T-cell (primary cell): Measurements from ENCODE around the gene AFF1. TPM values are rescaled to one million over a fixed set of nuclear protein-coding genes. Genes with fewer than 3 reads are reported as not detected.

Experiments used
- ATAC-seq, 4 experiments: fragments of 200-7000 bp in 3 of 4; fragments of 150-1000 bp in 1 of 4; cut with Tn5 transposase; replicated peaks in 1 of 4; 1 replicate in 3 of 4; 2 replicates in 1 of 4; pipeline ENCODE4 v1.10.0; 2021; ENCODE audit warnings: moderate library complexity in 3 of 4, mild to moderate bottlenecking in 2 of 4, moderate number of reproducible peaks in 1 of 4
- CTCF ChIA-PET, 2 donors: fragments of 300-600 bp; sonication (Branson Sonifier 250); formaldehyde crosslinking; loops; one replicate each; lab custom pipeline; 2022; ENCODE audit warnings: antibody characterized with exemption in 2 of 2; lab: Charles Lee
- POLR2A ChIA-PET, 2 donors: fragments of 300-600 bp; sonication (Branson Sonifier 250); formaldehyde crosslinking; loops; one replicate each; lab custom pipeline; 2022; ENCODE audit warnings: antibody characterized with exemption in 2 of 2; lab: Charles Lee
- DNase-seq, 35 experiments: peaks; one replicate each; pipeline versions ENCODE4 v3.0.0 to v3.0.0-alpha.2; 2013 to 2023
- H3K27ac ChIP-seq: one replicate; pipeline ENCODE4 v1.5.1; 2013; ENCODE audit warnings: low read length
- H3K27me3 ChIP-seq, 2 experiments: replicated peaks in 1 of 2; 1 replicate in 1 of 2; 2 replicates in 1 of 2; pipeline versions ENCODE4 v1.6.1 to v1.7.0; 2013; ENCODE audit warnings: low read length in 1 of 2, mixed read lengths in 1 of 2; ENCODE audit not compliant: control insufficient read depth in 2 of 2, insufficient read depth in 2 of 2; ENCODE audit errors: extremely low read depth in 1 of 2
- H3K36me3 ChIP-seq, 2 donors: 1 replicate in 1 of 2; 2 replicates in 1 of 2; pipeline versions ENCODE4 v1.6.1 to v1.7.0; 2013; ENCODE audit warnings: low read length in 1 of 2; ENCODE audit not compliant: control insufficient read depth in 2 of 2, insufficient read depth in 1 of 2; ENCODE audit errors: extremely low read depth in 1 of 2
- H3K4me1 ChIP-seq, 2 experiments: 1 replicate in 1 of 2; 2 replicates in 1 of 2; pipeline versions ENCODE4 v1.6.1 to v1.7.0; 2013; ENCODE audit warnings: low read length in 2 of 2, mixed read lengths in 1 of 2; ENCODE audit not compliant: insufficient read depth in 2 of 2, control insufficient read depth in 1 of 2; ENCODE audit errors: extremely low read depth in 1 of 2
- H3K4me3 ChIP-seq, 2 donors: 1 replicate in 1 of 2; 2 replicates in 1 of 2; pipeline versions ENCODE4 v1.5.1 to v1.7.0; 2013; ENCODE audit warnings: mild to moderate bottlenecking in 2 of 2, low read length in 1 of 2, moderate library complexity in 1 of 2; ENCODE audit not compliant: control insufficient read depth in 1 of 2; ENCODE audit errors: extremely low read depth in 1 of 2
- H3K9me3 ChIP-seq: 2 replicates; pipeline ENCODE4 v1.7.0; 2013
- H3K27ac Mint-ChIP-seq, 2 donors: one replicate each; pipeline ENCODE4 v1.8.0; 2020 to 2021; ENCODE audit warnings: mild to moderate bottlenecking in 2 of 2, mixed read lengths in 2 of 2
- H3K27me3 Mint-ChIP-seq, 2 donors: one replicate each; pipeline ENCODE4 v1.8.0; 2021 to 2022; ENCODE audit warnings: mixed read lengths in 2 of 2
- H3K36me3 Mint-ChIP-seq: one replicate; pipeline ENCODE4 v1.8.0; 2021; ENCODE audit warnings: mixed read lengths
- H3K4me1 Mint-ChIP-seq, 3 donors: one replicate each; pipeline ENCODE4 v1.8.0; 2020 to 2022; ENCODE audit warnings: mixed read lengths in 3 of 3, mild to moderate bottlenecking in 1 of 3
- H3K4me3 Mint-ChIP-seq, 3 donors: one replicate each; pipeline ENCODE4 v1.8.0; 2020 to 2022; ENCODE audit warnings: mild to moderate bottlenecking in 3 of 3, mixed read lengths in 3 of 3, moderate library complexity in 3 of 3
- H3K9me3 Mint-ChIP-seq, 3 donors: one replicate each; pipeline ENCODE4 v1.8.0; 2020 to 2022; ENCODE audit warnings: mixed read lengths in 3 of 3
- WGBS: methylation state at CpG from one replicate; pipeline ENCODE4 v1.1.5; 2013; ENCODE audit warnings: missing lambda C conversion rate; ENCODE audit not compliant: insufficient coverage; 5-methylcytosine and 5-hydroxymethylcytosine counted together
- total RNA-seq, 35 experiments: library from RNA in 6 of 35; stranded (reverse) in 6 of 35; fragments of 120-200 nt in 1 of 35; gene quantifications; one replicate each; pipeline versions ENCODE4 v1.2.1 to v1.2.4 and lab custom pipeline; 2013 to 2026

AFF1 gene
- total RNA-seq, 5 donors from 2014 or later (not counting 1 experiment from before 2014, with no cell fraction given): 65.3 to 112 (median 93.4) TPM

- peaks cover 72 to 77% (median 73%) of the 10 kb centered on the region in 3 donors for H3K4me1 Mint-ChIP-seq
- H3K27me3 Mint-ChIP-seq: no peaks in the 10 kb centered on the region
- Histone ChIP-seq H3K4me1 (no peaks in the 10 kb centered on the region), H3K27ac (no peak overlapping the region), H3K4me3 (no peak overlapping the region), H3K27me3 (no peaks in the 10 kb centered on the region), H3K9me3 (no peaks in the 10 kb centered on the region), H3K36me3 (peaks cover 7% of the 10 kb centered on the region in 2 donors)
- H3K36me3 Mint-ChIP-seq: peaks cover 48% of the 10 kb centered on the region
- 95% methylated on average over 4 of the region's 4 CpGs for WGBS
- peaks cover 0 to 3% (median 0%) of the 10 kb centered on the region in 3 donors for H3K9me3 Mint-ChIP-seq
- ATAC-seq: no peak
- ChIA-PET POLR2A (interaction anchor here in 1 of 2 donors (0.6 kb wide), 1 partner anchor 21 kb away, joined by 3 read pairs; no protein-coding TSS in a partner anchor), CTCF (no interaction called here)
- DNase-seq: no peak
- H3K27ac Mint-ChIP-seq: peak overlapping the region in 1 of 2 donors; percentile 56
- H3K4me3 Mint-ChIP-seq: no peak overlapping the region
Measured at GRCh38 chr4:87052615-87053014, 117.8 kb downstream of the AFF1 start.

GRCh38 chr4:87053176-87053658 lies 118.4 kb downstream of the AFF1 start:
- peaks cover 0 to 3% (median 0%) of the 10 kb centered on the region in 3 donors for H3K9me3 Mint-ChIP-seq
- H3K4me1 Mint-ChIP-seq: peaks cover 76 to 83% (median 76%) of the 10 kb centered on the region in 3 donors
- H3K27ac Mint-ChIP-seq: peak overlapping the region in 1 of 2 donors; percentile 23

GRCh38 chr4:87053802-87054767 lies 119.3 kb downstream of the AFF1 start:
- DNase-seq (no peak), ATAC-seq (no peak)
- Histone ChIP-seq H3K27ac (no peak overlapping the region), H3K9me3 (no peaks in the 10 kb centered on the region), H3K4me1 (peaks cover 0 to 5% of the 10 kb centered on the region in 2 experiments), H3K4me3 (no peak overlapping the region), H3K36me3 (peaks cover 0 to 7% of the 10 kb centered on the region in 2 donors), H3K27me3 (no peaks in the 10 kb centered on the region)
- peaks cover 77 to 92% (median 80%) of the 10 kb centered on the region in 3 donors for H3K4me1 Mint-ChIP-seq
- no peaks in the 10 kb centered on the region for H3K27me3 Mint-ChIP-seq
- ChIA-PET CTCF (interaction anchor here in 1 of 2 donors (0.5 kb wide), 1 partner anchor 28 kb away, joined by 11 read pairs; no protein-coding TSS in a partner anchor), POLR2A (interaction anchor here (0.6 kb wide), 2 partner anchors 35 to 43 kb away, joined by 3 to 5 read pairs; no protein-coding TSS in a partner anchor)
- WGBS: 88% methylated on average over 6 of the region's 10 CpGs
- peaks cover 0 to 3% (median 0%) of the 10 kb centered on the region in 3 donors for H3K9me3 Mint-ChIP-seq
- H3K36me3 Mint-ChIP-seq: peaks cover 46% of the 10 kb centered on the region
- no peak overlapping the region for H3K4me3 Mint-ChIP-seq
- peak overlapping the region in 1 of 2 donors; percentile 23 for H3K27ac Mint-ChIP-seq

More at GRCh38 chr4:87053176-87053658, 118.4 kb downstream of the AFF1 start:
- H3K4me3 Mint-ChIP-seq: no peak overlapping the region
- H3K36me3 Mint-ChIP-seq: peaks cover 46% of the 10 kb centered on the region
- no peaks in the 10 kb centered on the region for H3K9me3 ChIP-seq
- ATAC-seq (no peak), DNase-seq (no peak)
- H3K27me3 Mint-ChIP-seq: no peaks in the 10 kb centered on the region
- no peak overlapping the region for H3K27ac ChIP-seq
- peaks cover 0 to 3% of the 10 kb centered on the region in 2 experiments for H3K4me1 ChIP-seq
- no peak overlapping the region for H3K4me3 ChIP-seq
- 31% methylated on average over 1 of the region's 3 CpGs for WGBS
- ChIA-PET CTCF (no interaction called here), POLR2A (interaction anchor here in 1 of 2 donors (0.6 kb wide), 2 partner anchors 21 to 42 kb away, joined by 3 to 5 read pairs; no protein-coding TSS in a partner anchor)
- H3K27me3 ChIP-seq: no peaks in the 10 kb centered on the region
- peaks cover 4 to 7% of the 10 kb centered on the region in 2 donors for H3K36me3 ChIP-seq

DNA sequence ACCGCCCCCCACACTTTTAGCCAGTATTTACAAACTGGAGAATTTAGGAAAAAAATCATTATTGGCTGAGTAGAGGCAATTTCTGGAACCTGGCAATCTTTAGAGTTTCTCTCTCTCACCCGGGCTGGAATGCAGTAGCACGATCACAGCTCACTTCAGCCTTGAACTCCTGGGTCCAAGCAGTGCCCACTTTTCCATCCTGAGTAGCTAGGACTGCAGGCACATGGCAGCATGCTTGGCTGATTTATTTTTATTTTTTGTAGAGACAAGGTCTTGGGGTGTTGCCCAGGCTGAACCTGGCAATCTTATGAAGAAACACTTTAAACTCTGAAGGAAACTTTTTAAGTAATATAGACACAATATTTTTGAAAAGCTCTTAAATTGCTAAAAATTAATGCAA lies 120.1 kb downstream of the AFF1 start:
- H3K27ac ChIP-seq: no peak overlapping the region
- peaks cover 0 to 3% (median 0%) of the 10 kb centered on the region in 3 donors for H3K9me3 Mint-ChIP-seq
- H3K27me3 ChIP-seq: no peaks in the 10 kb centered on the region
- no peaks in the 10 kb centered on the region for H3K27me3 Mint-ChIP-seq
- ChIA-PET CTCF (no interaction called here), POLR2A (no interaction called here)
- H3K27ac Mint-ChIP-seq: no peak overlapping the region
- peaks cover 3 to 7% of the 10 kb centered on the region in 2 donors for H3K36me3 ChIP-seq
- peaks cover 0 to 5% of the 10 kb centered on the region in 2 experiments for H3K4me1 ChIP-seq
- ATAC-seq: no peak
- no peak overlapping the region for H3K4me3 Mint-ChIP-seq
- no peak for DNase-seq
- peaks cover 78 to 94% (median 83%) of the 10 kb centered on the region in 3 donors for H3K4me1 Mint-ChIP-seq
- H3K9me3 ChIP-seq: no peaks in the 10 kb centered on the region
- H3K36me3 Mint-ChIP-seq: peaks cover 53% of the 10 kb centered on the region
- H3K4me3 ChIP-seq: no peak overlapping the region
- 100% methylated on average over 1 of the region's 3 CpGs for WGBS

GRCh38 chr4:87055311-87055710 lies 120.5 kb downstream of the AFF1 start:
- H3K4me1 ChIP-seq: peaks cover 0 to 5% of the 10 kb centered on the region in 2 experiments

DNA sequence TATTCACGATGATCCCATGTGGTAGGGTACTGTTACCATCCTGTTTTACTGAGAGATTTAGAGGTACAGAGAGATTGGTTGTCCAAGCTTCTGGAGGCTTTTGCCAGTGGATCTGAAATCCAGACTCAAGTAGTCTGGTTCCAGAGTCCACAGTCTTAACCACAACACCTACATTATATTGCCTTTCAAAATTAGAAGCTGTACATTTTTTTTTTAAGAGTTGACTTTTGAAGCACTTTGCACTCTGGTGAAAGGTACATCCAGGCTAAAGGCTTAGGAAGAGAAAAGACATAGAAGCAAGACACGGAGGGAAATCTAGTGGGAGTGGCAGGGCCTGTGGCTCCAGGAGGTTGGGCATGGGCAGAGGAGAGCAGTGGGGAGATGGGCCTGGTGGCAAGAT lies 122.1 kb downstream of the AFF1 start:
- Mint-ChIP-seq H3K9me3 (peaks cover 0 to 3% (median 0%) of the 10 kb centered on the region in 3 donors), H3K4me3 (no peak overlapping the region), H3K36me3 (peaks cover 44% of the 10 kb centered on the region), H3K27me3 (no peaks in the 10 kb centered on the region), H3K4me1 (peaks cover 78 to 85% (median 81%) of the 10 kb centered on the region in 3 donors), H3K27ac (peak overlapping the region in 1 of 2 donors; percentile 47)
- WGBS: 78% methylated on average over 1 of the region's 2 CpGs
- CTCF ChIA-PET: interaction anchor here (1.1 kb wide), 2 partner anchors 36 to 135 kb away, joined by 3 to 4 read pairs; no protein-coding TSS in a partner anchor
- no peak for ATAC-seq
- Histone ChIP-seq H3K36me3 (peaks cover 3 to 4% of the 10 kb centered on the region in 2 donors), H3K4me3 (no peak overlapping the region), H3K27me3 (no peaks in the 10 kb centered on the region), H3K27ac (no peak overlapping the region), H3K4me1 (peaks cover 5 to 12% of the 10 kb centered on the region in 2 experiments), H3K9me3 (no peaks in the 10 kb centered on the region)
- DNase-seq: no peak
- POLR2A ChIA-PET: interaction anchor here in 1 of 2 donors (0.6 kb wide), 1 partner anchor 48 kb away, joined by 3 read pairs; no protein-coding TSS in a partner anchor

More at GRCh38 chr4:87055311-87055710, 120.5 kb downstream of the AFF1 start:
- H3K9me3 Mint-ChIP-seq: peaks cover 0 to 3% (median 0%) of the 10 kb centered on the region in 3 donors
- no peak overlapping the region for H3K27ac ChIP-seq
- H3K4me3 Mint-ChIP-seq: no peak overlapping the region
- peaks cover 3 to 7% of the 10 kb centered on the region in 2 donors for H3K36me3 ChIP-seq
- H3K36me3 Mint-ChIP-seq: peaks cover 49% of the 10 kb centered on the region
- peak overlapping the region in 1 of 2 donors; percentile 20 for H3K27ac Mint-ChIP-seq
- ChIA-PET POLR2A (no interaction called here), CTCF (no interaction called here)
- no peaks in the 10 kb centered on the region for H3K27me3 ChIP-seq
- H3K4me3 ChIP-seq: no peak overlapping the region
- DNase-seq: no peak
- no peak for ATAC-seq
- no CpG with 5 or more reads among the region's 2 CpGs for WGBS
- peaks cover 80 to 91% (median 82%) of the 10 kb centered on the region in 3 donors for H3K4me1 Mint-ChIP-seq
- no peaks in the 10 kb centered on the region for H3K9me3 ChIP-seq
- no peaks in the 10 kb centered on the region for H3K27me3 Mint-ChIP-seq
